SK-N-SH treated with all-trans-retinoic acid at 6 μM for 48 hours (cell line): ENCODE measurements around the gene DDHD1.

Source experiments
- ARNTL ChIP-seq: fragments of 450-650 bp; formaldehyde crosslinking; IDR thresholded peaks from 2 replicates; pipeline ENCODE4 v1.5.0; 2020; ENCODE audit warnings: low read depth, mild to moderate bottlenecking, moderate library complexity, borderline replicate concordance
- ESRRG ChIP-seq: fragments of 250-450 bp; sonication (Bioruptor Pico); IDR thresholded peaks from 2 replicates; pipeline ENCODE4 v1.6.1; 2021; ENCODE audit warnings: mild to moderate bottlenecking
- PATZ1 ChIP-seq: fragments of 250-450 bp; sonication (Bioruptor Pico); IDR thresholded peaks from 2 replicates; pipeline ENCODE4 v1.8.0; 2020; ENCODE audit warnings: mild to moderate bottlenecking, moderate library complexity, borderline replicate concordance
- POU6F1 ChIP-seq: fragments of 250-450 bp; sonication (Bioruptor Pico); IDR thresholded peaks from 2 replicates; pipeline ENCODE4 v1.8.0; 2021; ENCODE audit warnings: low read depth, mild to moderate bottlenecking, moderate library complexity, borderline replicate concordance
- TCF4 ChIP-seq: fragments of 250-450 bp; sonication (Bioruptor Pico); IDR thresholded peaks from 2 replicates; pipeline ENCODE4 v1.8.0; 2021; ENCODE audit warnings: mild to moderate bottlenecking, moderate library complexity, borderline replicate concordance
- ZFP3 ChIP-seq: fragments of 250-450 bp; sonication (Bioruptor Pico); IDR thresholded peaks from 2 replicates; pipeline ENCODE4 v1.5.0; 2020; ENCODE audit warnings: mild to moderate bottlenecking, moderate library complexity

GRCh38 chr14:53175375-53175774 lies 22.3 kb upstream of the DDHD1 start:
- TF ChIP-seq ZFP3 (CRISPR knock-in tag) (no peak), POU6F1 (no peak), ARNTL (CRISPR knock-in tag) (no peak), ESRRG (CRISPR knock-in tag) (no peak), TCF4 (CRISPR knock-in tag) (no peak), PATZ1 (CRISPR knock-in tag) (no peak)
